ENCODE measurements around the gene TNRC6A.
A peak's percentile ranks its signal among the peaks of the same experiment; 100 is the strongest.
"Not testable (repeated sequence)": the region's sequence is repeated elsewhere in the genome, so short reads cannot be mapped to it uniquely, and the experiment has no call there.

The TNRC6A gene

DNA sequence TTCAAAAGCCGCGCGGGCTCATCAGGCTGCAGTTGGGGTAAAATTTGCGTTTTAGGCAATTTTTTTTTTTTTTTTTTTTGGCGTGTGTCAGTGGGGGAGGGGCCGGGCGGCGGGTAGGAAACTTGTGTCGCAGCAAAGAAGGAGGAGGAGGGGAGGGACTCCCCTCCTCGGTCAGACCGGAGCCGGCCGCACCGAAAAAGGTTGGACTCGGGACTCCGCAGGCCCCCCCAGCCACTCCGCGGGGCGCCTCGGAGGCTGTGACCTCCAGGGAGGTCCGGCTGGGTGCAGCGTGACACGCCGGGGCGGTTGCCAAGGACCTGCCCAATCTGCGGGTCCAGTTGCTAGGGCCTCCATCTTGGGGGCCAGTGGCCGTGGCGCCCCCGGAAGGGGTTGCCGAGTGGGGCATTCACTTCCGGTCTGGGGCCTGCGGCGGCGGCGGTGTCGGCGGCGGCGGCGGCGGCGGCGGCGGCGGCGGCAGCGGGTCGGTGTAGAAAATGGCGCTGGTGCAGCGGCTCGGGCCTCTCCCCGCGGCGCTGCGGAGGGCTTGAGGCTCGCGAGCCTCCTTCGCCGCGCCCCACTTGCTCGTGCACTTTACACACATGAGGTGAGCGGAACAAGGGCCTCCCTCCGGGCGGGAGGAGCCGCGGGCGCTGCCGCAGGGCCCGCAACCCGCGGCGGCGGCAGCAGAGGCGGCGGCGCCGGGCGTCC is at the start of gene TNRC6A:
TSS of gene TNRC6A (plus strand) at position 409 of the 708 bp plus-strand sequence. CDS start at position 600, 191 bp downstream.
- DNase-seq = peak; percentile 51 to 70 (median 66)

DNA sequence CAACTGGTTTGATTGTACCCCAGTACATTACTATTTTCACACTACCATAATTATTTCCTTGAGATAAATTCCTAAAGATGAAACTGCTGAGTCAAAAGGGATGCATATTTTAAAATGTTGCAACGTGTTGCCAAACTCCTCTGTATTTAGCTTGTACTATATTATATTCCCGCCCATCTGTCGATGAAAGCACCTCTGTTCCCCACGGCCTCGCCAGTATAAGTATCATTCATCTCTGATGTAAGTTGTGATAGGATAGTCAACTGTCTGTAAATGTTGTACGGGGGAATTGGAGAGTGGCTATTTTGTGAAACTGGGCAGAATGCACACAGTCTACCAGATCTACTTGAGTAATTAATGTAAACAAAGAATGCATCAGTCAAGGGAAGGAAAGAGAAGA is 47.7 kb upstream of the TNRC6A start:
- no peak for DNase-seq

GRCh38 chr16:24683250-24683649 is 46.2 kb upstream of the TNRC6A start:
- no peak for DNase-seq

DNA sequence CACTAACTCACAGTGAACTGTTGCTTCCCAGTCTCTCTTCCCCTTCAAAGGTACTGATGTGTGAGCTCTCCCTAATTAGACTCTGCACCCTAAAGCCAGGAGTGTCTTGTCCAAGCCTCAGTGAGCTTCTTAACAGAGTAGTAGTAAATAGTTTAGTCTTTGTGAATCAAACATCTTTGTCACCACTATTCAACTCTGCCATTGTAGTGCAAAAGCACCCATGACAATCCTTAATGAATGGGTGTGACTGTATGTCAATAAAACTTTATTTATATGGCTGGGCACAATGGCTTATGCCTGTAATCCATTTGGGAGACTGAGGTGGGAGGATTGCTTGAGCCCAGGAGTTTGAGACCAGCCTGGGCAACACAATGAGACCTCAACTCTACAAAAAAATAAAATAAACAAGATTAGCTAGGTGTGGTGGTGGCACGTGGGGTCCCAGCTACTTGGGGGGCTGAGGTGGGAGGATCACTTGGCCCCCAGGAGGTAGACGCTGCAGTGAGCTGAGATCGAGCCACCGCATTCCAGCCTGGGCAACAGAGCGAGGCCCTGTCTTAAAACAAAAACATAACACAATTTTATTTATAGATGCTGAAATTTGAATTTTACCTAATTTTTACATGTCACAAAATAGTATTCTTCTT is 45.5 kb upstream of the TNRC6A start:
- no peak for DNase-seq

DNA sequence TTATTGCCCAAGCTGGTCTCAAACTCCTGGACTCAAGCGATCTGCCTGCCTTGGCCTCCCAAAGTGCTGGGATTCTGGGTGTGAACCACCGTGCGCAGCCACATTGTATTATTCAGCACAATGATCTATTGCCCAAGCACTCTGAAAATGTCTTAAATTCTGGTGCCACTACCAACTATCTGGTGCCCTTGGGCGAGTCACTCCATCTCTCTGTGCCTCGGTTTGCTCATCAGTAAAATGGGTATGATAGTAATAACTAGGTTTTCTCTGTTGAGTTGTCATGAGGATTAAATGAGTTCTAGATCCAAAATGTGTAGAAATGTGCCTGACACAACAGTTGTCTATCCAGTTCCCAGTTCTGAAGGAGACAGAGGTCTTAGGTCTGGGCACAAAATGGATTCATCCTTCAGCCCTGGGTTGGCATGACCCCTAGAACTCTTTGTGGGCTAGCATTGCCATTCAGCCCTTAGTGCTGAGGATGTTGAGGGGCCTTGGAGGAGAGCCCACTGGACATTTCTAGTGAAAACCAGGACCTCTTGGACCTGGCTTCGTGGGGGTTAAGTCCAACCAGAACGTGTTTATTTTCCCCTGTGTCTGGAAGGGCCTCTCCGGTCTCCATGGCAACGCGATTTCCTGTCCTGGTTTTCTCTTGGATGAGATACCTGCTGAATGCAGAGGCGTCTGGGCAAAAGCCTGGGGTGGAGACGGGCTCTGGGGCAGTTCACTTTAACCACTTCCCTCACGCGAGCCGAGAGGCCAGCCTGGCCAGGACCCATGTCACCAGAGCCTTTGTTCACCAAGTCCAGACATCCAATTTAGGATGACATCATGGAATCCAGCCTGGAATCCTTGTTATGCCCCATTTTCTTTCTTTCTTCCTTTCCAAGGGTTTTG is 43.7 kb upstream of the TNRC6A start:
- no peak for DNase-seq

- no peak for DNase-seq
Observed at GRCh38 chr16:24686678-24687077, 42.8 kb upstream of the TNRC6A start.

- no peak for DNase-seq
Observed at GRCh38 chr16:24688359-24688758, 41.1 kb upstream of the TNRC6A start.

GRCh38 chr16:24689128-24689527 is 40.3 kb upstream of the TNRC6A start:
- no peak for DNase-seq

GRCh38 chr16:24692854-24693253 is 36.6 kb upstream of the TNRC6A start:
- no peak for DNase-seq

GRCh38 chr16:24694931-24695330 is 34.5 kb upstream of the TNRC6A start:
- no peak for DNase-seq

GRCh38 chr16:24696699-24697098 is 32.8 kb upstream of the TNRC6A start:
- DNase-seq = no peak

GRCh38 chr16:24698308-24698707 is 31.1 kb upstream of the TNRC6A start:
- DNase-seq = no peak

DNA sequence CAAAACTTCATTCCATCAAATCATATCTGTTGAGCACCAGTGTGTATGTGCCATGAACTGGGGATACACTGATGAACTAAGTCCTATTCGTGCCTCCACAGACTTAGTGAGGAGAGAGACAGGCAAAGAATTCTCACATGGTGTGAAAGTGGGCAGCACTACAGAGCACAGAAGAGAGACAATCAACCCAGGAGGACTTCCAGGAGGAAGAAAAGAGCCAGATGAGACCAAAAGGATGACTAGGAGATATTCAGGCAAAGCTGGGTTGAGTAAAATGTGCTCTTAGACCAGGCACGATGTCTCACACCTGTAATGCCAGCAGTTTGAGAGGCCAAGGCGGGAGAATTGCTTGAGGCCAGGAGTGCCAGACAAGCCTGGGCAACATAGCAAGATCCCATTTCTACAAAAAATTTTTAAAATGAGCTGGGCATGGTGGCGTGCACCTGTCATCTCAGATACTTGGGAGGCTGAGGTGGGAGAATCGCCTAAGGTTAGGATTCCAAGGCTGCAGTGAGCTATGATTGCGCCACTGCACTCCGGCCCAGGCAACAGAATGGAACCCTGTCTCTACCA is 30.2 kb upstream of the TNRC6A start:
- DNase-seq = no peak

- DNase-seq = no peak
Observed at GRCh38 chr16:24700549-24701392, 28.7 kb upstream of the TNRC6A start.

- no peak for DNase-seq
Observed at GRCh38 chr16:24701521-24701951, 27.9 kb upstream of the TNRC6A start.

GRCh38 chr16:24707760-24708159 is 21.7 kb upstream of the TNRC6A start:
- not testable (repeated sequence) for DNase-seq

DNA sequence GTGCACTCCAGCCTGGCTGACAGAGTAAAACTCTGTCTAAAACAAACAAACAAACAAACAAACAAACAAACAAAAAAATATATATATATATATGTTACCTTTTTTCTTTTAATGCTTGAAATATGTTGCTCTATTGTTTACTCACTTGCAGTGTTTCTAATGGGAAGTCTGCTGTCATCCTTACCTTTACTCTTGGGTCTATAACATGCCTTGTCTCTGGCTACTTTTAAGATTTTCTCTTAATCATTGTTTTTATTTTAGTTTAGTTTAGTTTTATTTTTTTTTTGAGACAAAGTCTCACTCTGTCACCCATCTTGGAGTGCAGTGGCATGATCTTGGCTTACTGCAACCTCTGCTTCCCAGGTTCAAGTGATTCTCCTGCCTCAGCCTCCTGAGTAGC is 16.1 kb upstream of the TNRC6A start:
- DNase-seq = no peak

DNA sequence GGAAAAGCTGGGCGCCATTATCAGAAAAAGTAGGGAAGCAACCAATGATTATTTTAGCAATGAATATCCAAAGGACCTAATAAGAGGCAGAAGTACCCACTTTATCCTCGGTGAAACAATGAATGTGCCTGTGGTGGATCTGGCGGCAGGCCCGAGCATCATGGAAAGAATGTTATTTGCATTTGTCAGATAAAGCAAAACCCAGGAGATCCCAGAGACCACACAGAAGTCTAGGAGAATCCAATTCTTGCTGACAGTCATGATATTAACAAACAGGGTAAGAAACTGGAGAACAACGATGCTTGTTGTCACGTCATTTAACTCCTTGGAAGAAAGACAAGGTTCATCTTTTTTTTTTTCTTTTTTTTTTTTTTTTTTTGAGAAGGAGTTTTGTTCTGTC is 12.0 kb upstream of the TNRC6A start:
- no peak for DNase-seq

DNA sequence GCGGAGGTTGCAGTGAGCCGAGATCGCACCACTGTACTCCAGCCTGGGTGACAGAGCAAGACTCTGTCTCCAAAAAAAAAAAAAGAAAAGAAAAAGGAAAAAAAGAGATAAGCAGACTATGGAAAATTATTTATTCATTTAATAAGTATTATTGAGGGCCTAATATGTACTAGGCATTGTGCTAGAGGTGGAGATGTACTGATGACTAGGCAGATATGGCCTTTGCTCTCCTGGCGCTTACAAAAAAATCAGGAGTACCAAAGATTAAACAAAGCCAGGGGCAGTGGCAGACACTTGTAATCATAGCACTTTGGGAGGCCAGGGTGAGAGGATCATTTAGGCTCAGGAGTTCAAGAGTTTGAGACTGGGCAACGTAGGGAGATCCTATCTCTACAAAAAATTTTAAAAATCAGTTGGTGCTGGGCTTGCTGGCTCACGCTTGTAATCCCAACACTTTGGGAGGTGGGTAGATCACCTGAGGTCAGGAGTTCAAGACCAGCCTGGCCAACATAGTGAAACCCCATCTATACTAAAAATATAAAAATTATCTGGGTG is 10.4 kb upstream of the TNRC6A start:
- no peak for DNase-seq

DNA sequence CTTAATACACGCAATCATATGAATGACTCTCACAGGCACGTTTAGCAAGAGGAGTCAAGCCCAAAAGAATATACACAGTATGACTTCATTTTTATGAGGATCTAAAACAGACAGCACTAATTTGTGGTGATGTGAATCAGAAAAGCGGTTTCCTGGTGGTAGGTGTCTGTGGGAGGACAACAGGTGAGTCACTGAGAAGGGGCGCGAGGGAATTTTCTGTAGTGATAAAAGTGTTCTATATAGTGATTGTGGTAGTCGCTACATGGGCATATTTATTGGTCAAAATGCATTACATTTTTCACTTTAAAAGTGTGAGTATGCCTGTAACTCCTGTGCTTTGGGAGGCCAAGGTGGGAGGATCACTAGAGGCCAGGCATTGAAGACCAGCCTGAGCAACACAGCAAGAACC is 7.6 kb upstream of the TNRC6A start:
- DNase-seq = no peak

GRCh38 chr16:24723663-24724062 is 5.8 kb upstream of the TNRC6A start:
- DNase-seq = no peak

DNA sequence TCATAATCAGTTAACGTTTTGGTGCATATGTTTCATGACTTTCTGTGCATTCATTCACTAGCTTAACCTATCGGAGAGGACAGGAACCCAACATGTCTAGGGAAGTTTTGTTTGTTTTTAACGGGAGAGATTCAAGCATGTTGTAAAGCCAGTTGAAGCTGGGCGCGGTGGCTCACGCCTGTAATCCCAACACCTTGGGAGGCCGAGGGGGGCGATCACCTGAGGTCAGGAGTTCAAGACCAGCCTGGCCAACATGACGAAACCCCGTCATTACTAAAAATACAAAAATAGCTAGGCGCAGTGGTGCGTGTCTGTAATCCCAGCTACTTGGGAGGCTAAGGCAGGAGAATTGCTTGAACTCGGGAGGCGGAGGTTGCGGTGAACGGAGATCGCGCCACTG is 1.4 kb upstream of the TNRC6A start:
- no peak for DNase-seq

Measured in activated naive CD4-positive, alpha-beta T cell (primary cell).